ENCODE data around the gene MAN1C1.

Gene MAN1C1

GRCh38 chr1:25616095-25616986 lies at the start of gene MAN1C1:
Gene MAN1C1 (plus strand): TSS chr1:25616791. CDS start chr1:25617798, 1,007 bp downstream.
- DNase-seq, result peak in 55 of 56 donors; percentile 55 to 96 (median 85)

- no peak for DNase-seq
These were observed 48.9 kb upstream of the MAN1C1 start for GRCh38 chr1:25567710-25568089.

- peak in 22 of 56 donors; percentile 15 to 81 (median 48) for DNase-seq
These were observed 48.3 kb upstream of the MAN1C1 start for GRCh38 chr1:25568090-25568833.

GRCh38 chr1:25568834-25569596 lies 47.6 kb upstream of the MAN1C1 start:
- DNase-seq, result peak in 9 of 56 donors; percentile 13 to 55 (median 32)

- peak in 7 of 56 donors; percentile 14 to 40 (median 22) for DNase-seq
These were observed 46.8 kb upstream of the MAN1C1 start for GRCh38 chr1:25569597-25570396.

GRCh38 chr1:25570798-25571521 lies 45.6 kb upstream of the MAN1C1 start:
- no peak for DNase-seq

- no peak for DNase-seq
These were observed 45.0 kb upstream of the MAN1C1 start for GRCh38 chr1:25571522-25571970.

- DNase-seq, result no peak
These were observed 44.5 kb upstream of the MAN1C1 start for GRCh38 chr1:25572107-25572506.

- DNase-seq, result peak in 6 of 56 donors; percentile 21 to 46 (median 41)
These were observed 43.6 kb upstream of the MAN1C1 start for GRCh38 chr1:25572708-25573590.

GRCh38 chr1:25573591-25573930 lies 43.0 kb upstream of the MAN1C1 start:
- no peak for DNase-seq

- DNase-seq, result no peak
These were observed 42.6 kb upstream of the MAN1C1 start for GRCh38 chr1:25573961-25574360.

GRCh38 chr1:25575191-25575590 lies 41.4 kb upstream of the MAN1C1 start:
- no peak for DNase-seq

GRCh38 chr1:25576459-25577133 lies 40.0 kb upstream of the MAN1C1 start:
- DNase-seq, result no peak

- DNase-seq, result no peak
These were observed 39.3 kb upstream of the MAN1C1 start for GRCh38 chr1:25577134-25577920.

GRCh38 chr1:25579292-25580252 lies 37.0 kb upstream of the MAN1C1 start:
- no peak for DNase-seq

- DNase-seq, result no peak
These were observed 35.7 kb upstream of the MAN1C1 start for GRCh38 chr1:25580927-25581326.

All from amygdala (tissue), 56 donors.